HG02970 (cell line): Measurements from ENCODE around the gene ALPK3.
"Not testable (repeated sequence)": the region's sequence is repeated elsewhere in the genome, so short reads cannot be mapped to it uniquely, and the experiment has no call there.

ENCODE experiments used
- ATAC-seq: cut with Tn5 transposase; IDR thresholded peaks from one replicate; pipeline ENCODE4 v1.9.1; 2021; ENCODE audit warnings: mild to moderate bottlenecking, moderate library complexity, moderate number of reproducible peaks; ENCODE audit not compliant: unreplicated experiment, low FRiP score

The ALPK3 gene

GRCh38 chr15:84871428-84871985 is 54.4 kb downstream of the ALPK3 start:
- no peak for ATAC-seq

GRCh38 chr15:84872009-84872910 is 55.1 kb downstream of the ALPK3 start:
- no peak for ATAC-seq

- ATAC-seq: no peak
Observed at GRCh38 chr15:84873997-84874396, 56.8 kb downstream of the ALPK3 start.

DNA sequence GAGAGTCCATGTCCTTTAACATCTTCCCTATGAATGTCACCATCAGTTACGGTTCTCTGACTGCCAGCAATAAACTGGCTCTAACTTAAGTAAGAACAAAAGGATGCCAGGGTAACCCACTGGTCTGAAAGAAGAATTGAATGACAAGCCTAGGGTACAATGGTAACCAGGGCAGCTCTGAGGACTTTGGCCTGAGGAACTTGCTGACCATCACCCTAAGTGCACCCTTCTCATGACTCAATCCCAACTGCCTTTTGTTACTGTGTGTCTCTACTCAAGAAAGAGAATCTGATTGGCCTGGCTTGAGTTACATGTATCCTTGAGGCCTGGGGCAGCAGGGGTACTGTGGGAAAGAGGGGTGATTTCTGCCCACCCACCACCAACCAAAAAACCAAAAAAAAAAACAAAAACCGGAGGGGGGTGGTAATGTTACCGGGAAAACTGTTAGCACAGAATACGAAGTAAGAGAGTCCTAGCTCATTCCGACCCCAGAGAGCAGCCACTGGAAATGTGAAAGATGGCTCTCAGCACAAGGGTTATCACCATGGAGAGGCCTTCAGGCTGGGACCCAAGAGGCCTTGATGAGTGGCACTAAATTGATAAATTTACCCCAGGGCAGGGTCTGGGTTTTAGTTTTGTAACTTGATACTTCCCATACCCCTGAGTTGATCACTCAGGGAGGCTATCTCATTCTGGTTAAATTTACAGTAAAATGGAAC is 58.0 kb downstream of the ALPK3 start:
- ATAC-seq: no peak

GRCh38 chr15:84876269-84876668 is 59.1 kb downstream of the ALPK3 start:
- ATAC-seq: no peak

- ATAC-seq: not testable (repeated sequence)
Observed at GRCh38 chr15:84877701-84878100, 60.5 kb downstream of the ALPK3 start.

GRCh38 chr15:84878504-84878903 is 61.3 kb downstream of the ALPK3 start:
- no peak for ATAC-seq

DNA sequence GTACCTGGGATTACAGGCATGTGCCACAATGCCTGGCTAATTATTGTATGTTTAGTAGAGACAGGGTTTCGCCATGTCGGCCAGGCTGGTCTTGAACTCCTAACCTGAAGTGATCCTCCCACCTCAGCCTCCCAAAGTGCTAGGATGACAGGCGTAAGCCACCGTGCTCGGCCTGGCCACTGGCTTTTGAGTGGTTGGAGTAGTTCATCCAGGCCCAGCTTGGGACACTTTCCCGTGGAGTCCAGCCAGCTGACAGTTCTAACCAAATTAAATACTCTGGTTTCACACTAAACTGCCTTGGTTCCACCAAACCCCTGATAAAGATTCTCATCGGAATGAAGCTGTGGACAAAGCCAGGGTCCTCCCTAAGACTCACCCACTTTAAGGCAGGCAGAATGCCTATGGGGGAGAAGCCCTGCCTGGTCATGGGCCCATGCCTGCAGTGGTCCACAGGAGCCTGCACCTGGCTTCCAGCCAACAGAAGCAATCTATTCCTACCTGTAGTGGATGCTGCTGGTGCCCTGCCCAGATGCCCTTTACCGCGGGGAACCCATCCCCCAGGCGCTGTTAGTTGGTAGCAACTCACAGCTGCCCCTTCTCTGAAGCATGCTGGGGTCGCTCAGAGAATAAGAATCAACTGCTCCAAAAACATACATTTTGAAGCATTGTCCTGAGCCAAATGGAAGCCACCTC is 62.1 kb downstream of the ALPK3 start:
- ATAC-seq: no peak

DNA sequence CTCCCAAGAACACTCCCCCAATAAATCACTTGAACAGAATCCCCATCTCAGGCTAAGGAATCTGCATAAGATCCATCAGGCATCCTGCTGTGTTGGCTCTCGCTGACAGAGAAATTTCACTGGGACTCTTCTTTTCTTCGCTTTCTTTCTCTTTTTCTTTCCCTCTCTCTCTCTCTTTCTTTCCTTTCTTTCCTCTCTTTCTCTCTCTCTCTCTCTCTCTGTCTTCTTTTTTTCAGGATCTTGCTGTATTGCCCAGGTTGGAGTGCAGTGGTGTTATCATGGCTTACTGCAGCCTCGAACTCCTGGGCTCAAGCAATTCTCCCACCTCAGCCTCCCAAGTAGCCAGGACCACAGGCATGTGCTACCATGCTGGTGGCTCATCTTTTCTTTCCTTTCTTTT is 62.9 kb downstream of the ALPK3 start:
- no peak for ATAC-seq

GRCh38 chr15:84880822-84881519 is 63.8 kb downstream of the ALPK3 start:
- ATAC-seq: no peak

- ATAC-seq: no peak
Observed at GRCh38 chr15:84881520-84881830, 64.3 kb downstream of the ALPK3 start.

DNA sequence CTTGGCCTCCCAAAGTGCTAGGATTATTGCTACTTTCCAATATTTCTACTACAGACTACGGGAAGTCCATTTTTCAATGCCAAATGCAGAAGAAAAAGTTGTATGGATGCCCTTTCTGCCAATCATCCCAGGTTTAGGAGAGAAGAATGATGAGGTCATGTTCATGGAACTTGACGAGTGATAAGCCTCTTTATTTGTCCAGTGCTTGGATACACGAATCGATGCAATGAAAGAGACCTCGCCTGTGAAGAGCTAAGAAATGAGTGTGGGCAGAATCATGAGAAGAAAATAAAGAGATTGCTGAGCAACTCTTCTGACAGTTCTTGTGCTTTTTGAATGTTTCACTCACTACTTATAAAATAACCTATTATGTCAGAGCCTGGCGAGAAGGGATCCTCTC is 66.3 kb downstream of the ALPK3 start:
- ATAC-seq: no peak

DNA sequence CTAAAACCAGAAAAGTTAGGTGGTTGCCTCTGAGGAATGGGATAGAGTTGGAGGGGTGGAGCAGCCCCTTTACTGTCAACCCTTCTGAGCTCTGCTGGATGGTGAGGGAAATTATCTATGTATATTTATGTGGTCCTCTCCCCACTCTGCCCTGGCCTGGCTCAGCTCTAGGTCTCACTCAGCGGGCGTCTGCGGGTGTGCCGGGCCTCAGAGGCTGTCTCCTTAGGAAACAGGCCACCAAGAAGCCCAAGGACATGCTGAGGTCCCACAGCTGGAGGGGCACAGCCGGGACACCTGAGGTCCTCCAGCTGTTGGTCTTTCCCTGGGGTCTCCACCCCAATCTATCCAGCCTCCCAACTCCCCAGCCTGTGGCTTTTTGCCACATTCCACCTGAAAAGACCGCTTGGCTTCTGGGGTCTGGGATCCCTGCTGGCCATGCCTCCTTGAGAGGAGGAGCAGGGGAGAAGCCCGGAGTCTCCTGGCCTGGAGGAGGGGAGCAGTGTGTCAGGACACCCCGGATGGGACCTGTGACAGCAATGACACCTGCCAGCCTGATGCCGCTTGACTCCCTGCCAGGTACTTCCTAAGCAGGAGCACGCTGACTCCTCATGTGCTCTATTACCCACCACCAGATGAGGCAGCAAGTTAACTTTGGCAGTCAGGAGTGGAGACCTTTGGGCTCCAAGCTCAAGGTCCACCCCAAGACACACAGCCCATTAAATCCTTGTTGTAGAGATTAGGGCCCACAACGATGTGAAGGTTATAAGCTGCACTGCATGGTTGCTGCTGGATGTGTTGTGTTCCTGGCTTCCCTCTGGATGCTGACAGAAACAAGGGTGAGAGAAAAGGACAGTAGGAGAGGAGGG is 67.0 kb downstream of the ALPK3 start, which contains the start of gene SLC28A1:
Gene SLC28A1, plus strand, starts transcription at position 747 of the 866 bp plus-strand sequence. CDS start 3,099 bp downstream, outside the sequence.
- ATAC-seq: no peak

DNA sequence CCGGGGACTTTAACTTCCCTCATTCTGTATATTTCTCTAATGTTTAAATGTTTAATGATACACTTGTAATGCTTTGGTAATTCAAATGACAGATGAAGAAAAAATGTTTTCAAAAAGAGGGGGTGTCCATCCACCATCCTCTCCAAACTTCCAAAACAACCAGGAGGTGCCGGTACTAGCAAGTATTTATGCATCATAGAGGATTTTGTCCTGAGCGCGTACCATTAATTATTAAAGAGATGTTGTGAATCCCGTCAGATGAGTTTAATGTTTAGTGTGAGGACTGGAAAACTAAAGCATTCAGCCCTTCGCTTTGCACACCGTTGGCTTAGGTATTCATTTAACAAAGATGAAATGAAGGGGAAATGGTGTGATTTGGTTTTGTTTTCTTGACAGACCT is 68.6 kb downstream of the ALPK3 start:
- ATAC-seq: no peak

DNA sequence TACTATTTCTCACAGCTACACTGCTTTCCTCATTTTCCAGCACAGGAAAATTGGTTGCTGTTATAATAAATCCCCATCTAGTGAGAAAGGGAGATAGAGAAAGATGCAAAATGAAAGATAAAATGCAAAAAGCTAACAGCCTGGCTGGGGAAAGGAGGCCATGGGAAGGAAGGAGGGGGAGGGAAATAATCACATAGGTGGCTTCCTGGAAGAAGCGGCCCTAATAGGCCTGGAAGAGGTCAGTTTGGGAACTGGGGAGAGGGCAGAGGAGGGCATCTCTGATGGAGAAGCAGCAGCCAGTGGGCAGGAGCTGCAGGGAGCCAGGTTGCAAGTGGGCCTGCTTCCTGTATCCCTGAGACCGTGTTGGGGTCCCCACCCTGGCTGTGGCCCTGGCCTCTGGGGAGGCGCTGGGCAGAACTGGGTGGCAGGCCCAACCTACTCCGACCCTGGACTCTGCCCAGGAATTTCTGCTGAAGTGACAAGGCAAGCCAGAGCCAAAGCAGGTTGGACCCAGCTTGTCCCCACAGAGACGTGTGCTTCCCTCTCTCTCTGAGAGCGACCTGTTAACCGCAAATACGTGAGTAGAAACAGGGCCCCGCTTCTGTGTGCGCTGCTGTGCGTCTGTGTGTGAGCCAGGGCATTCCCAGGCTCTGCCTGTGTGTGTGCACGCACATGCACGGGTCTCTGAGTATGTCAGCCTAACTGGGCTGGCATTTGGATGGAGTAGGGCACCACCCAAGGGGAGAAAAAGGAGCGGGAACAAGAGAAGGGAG is 69.2 kb downstream of the ALPK3 start:
- ATAC-seq: no peak

GRCh38 chr15:84886984-84887299 is 69.8 kb downstream of the ALPK3 start:
- no peak for ATAC-seq

DNA sequence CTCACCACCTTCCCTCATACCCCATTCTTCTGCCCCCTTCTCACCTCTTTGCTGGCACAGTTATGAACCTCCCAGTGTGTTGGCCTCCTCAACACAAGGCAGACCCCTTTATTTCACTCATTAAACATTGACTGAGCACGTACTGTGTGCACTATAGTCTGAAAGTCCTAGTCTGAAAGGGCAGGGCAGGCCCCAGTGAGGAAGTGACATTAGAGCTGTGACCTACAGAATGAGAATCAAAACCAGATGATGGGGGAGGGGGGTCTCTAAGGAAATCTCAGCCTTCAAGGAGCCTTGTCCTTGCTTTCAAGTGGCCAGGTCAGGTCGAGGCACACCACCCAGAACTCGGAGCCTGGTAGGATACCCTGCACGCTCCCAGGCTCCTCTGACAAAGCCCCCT is 70.8 kb downstream of the ALPK3 start:
- ATAC-seq: no peak

- no peak for ATAC-seq
Observed at GRCh38 chr15:84888639-84889038, 71.5 kb downstream of the ALPK3 start.
